HG02840 (cell line): ENCODE results near the gene NDUFAF8.

Experiments used
- ATAC-seq: cut with Tn5 transposase; IDR thresholded peaks from one replicate; pipeline ENCODE4 v1.9.1; 2021; ENCODE audit warnings: mild to moderate bottlenecking, moderate library complexity, moderate number of reproducible peaks; ENCODE audit not compliant: unreplicated experiment, low FRiP score

The NDUFAF8 gene

GRCh38 chr17:81200201-81200600 lies 38.9 kb upstream of the NDUFAF8 start:
- ATAC-seq: no peak

DNA sequence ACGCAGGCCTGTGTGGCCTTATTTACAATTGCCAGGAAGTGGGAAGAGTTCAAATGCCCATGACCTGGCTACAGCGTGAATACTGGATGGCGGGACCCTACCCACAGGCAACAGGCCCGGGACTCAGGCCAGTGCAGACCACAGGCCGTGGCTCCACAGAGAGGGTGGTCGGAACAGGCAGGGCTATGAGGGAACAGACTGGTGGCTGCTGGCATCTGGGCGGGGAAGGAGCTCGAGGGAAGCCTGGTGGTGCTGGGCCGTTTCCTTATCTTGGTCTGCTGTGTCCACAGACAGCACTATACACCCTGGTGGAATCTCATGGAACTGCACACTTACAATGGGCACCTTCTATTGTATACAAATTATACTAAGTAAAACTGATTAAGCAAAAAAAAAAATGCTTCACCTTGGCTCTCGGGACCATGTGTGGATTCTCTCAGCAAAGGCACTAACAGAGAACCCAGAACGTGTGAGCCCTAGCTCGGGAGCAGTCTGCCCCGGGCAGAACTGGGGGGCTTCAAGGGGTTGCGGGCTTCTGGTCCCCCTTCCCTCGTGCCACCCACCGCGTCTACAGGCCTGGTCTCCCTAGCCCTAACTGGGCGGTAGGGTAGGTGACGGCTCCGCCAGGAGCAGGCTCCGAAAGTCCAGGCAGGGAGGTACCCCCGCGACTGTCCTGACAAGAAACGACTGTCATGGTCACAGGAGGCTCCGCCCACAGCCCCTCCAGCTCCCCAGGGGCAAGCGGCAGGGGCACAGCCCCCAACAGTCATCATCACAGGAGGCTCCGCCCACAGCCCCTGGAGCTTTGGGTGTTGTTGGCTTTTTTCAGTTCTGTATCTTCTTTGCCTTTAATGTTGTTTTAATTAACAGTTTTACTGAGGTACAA lies 38.2 kb upstream of the NDUFAF8 start:
- ATAC-seq: no peak

GRCh38 chr17:81202318-81202717 lies 36.8 kb upstream of the NDUFAF8 start:
- no peak for ATAC-seq

DNA sequence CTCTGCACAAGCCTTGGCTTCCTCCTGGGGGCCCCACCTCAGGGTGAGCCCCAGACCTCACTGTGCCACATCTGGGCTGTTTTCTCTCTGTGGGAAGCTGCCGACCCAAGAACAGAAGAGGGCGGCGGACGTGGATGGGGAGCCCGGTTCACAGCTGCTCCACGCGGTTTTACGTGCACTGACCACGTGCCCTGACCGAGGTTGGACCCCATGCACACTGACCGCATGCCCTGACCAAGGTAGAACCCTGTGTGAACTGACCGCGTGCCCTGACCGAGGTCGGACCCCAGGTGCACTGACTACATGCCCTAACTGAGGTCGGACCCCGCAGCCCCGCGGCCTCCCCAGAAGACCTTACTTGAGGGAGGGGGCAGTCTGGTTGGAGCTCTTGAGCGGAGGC lies 36.0 kb upstream of the NDUFAF8 start:
- no peak for ATAC-seq

GRCh38 chr17:81204578-81204977 lies 34.5 kb upstream of the NDUFAF8 start:
- ATAC-seq: no peak

DNA sequence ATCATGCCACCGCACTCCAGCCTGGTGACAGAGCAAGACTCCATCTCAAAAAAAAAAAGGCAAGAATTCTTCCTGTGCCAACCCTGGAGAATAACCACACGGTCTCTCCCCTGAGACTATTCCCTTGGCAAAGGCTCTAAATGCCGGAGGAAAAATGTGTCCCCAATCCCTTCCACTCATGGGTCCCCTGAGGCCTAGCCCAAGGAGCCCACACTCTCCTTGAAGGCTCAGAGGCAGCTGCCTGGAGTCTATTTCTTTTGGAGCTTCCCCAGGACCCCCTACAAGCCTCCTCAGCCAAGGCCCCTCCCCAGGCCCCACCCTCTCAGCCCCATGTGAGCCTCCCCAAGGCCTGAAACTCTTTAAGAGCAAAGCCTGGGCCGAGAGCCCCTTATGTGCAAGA lies 33.0 kb upstream of the NDUFAF8 start:
- no peak for ATAC-seq

DNA sequence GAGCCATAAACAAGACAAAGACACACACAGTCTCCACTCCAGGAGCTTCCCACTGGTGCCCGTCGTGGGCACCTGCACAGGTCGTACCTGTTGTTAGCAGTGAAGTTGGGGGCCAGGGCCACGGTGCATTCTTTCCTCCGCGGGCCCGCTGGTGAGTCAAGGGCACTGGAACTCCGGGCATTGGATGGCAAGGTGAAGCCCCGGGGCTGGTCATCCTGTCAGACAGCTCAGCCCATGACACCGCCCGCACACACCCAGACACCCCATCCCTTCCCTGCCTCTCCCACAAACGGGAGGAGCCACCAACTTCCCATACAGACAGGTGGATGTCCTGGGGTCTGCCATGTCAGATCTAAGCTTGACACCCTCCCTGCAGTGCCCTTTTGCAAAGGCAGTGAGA lies 32.5 kb upstream of the NDUFAF8 start:
- no peak for ATAC-seq

- no peak for ATAC-seq
Measured at GRCh38 chr17:81207610-81208581, 31.2 kb upstream of the NDUFAF8 start.

DNA sequence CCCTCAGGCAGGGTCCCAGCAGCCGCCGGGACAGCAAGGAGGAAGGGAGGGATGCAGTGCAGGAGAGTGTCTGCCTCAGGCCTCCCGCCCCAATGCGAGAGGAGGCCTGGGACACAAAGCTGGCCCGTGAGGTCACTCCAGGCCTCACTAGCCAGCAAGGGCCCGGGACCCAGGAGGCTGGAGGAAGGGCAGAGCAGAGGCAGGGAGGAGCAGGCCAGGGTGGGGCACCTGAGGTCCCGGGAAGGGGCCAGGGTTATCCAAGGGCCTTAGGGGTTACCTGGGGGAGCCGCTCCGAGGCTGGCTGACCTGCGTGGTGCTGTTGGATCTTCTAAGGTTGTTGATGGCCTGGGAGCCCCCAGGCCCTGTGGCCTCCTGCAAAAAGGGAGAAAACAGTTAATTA lies 30.5 kb upstream of the NDUFAF8 start:
- no peak for ATAC-seq

DNA sequence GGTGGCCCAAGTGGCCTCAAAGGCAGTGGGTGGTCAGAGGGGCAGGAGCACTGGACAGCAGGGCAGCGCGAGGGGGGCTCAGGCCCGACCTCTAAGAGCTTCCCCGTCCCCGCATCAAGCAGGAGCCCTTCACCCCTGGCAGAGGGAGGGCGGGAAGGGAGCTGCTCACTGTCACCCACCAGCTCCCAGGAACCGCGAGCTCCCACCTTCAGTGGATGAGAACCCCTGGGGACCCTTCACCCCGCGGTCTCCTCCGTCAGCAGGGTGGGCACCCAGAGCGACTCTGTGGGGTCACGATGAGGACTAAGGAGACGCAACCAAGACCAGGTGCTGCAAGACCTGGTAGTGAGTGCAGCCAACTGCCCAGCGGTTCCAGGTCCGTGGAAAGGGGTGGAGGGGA lies 30.0 kb upstream of the NDUFAF8 start:
- ATAC-seq: no peak

- no peak for ATAC-seq
Measured at GRCh38 chr17:81210466-81210865, 28.7 kb upstream of the NDUFAF8 start.

- no peak for ATAC-seq
Measured at GRCh38 chr17:81210868-81211267, 28.2 kb upstream of the NDUFAF8 start.

- no peak for ATAC-seq
Measured at GRCh38 chr17:81212365-81212764, 26.8 kb upstream of the NDUFAF8 start.

- ATAC-seq: no peak
Measured at GRCh38 chr17:81213978-81214377, 25.1 kb upstream of the NDUFAF8 start.

GRCh38 chr17:81217491-81217890 lies 21.6 kb upstream of the NDUFAF8 start:
- ATAC-seq: no peak

DNA sequence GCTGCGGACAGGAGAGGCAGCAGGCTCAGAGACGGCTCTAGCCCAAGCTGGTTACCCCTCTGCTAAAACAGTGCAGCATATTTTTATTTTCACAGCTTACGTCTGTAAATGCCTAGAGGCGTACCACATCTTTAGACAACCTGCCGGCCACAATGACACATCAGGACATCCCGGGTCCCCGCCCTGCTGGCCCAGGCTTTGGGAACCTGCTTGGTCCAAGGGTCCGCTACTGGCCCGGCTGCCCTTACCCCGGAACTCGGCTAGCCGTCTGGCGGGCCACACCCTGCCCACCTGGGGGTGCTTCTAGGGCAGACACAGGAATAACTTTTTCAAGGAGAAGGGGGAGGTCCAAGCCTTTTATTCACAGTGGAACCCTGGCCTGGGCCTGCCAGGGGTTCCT lies 20.7 kb upstream of the NDUFAF8 start:
- no peak for ATAC-seq

DNA sequence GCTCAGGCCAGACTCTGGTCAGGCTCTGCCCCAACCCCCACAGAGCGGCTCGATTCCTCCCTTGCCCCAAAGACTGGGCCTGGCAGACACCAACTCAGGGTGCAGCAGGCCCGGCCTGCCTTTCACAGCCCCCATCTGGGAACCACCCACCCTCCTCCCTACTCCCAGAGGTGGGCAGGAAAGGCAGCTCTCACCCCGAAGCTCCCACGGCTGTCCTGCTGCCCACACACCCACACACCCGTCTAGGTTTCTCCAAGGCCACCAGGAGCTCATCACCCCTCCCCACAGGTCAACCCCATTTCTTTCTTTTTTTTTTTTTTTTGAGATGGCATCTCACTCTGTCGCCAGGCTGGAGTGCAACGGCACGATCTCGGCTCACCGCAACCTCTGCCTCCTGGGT lies 20.1 kb upstream of the NDUFAF8 start:
- no peak for ATAC-seq

- ATAC-seq: no peak
Measured at GRCh38 chr17:81219476-81220180, 19.5 kb upstream of the NDUFAF8 start.

DNA sequence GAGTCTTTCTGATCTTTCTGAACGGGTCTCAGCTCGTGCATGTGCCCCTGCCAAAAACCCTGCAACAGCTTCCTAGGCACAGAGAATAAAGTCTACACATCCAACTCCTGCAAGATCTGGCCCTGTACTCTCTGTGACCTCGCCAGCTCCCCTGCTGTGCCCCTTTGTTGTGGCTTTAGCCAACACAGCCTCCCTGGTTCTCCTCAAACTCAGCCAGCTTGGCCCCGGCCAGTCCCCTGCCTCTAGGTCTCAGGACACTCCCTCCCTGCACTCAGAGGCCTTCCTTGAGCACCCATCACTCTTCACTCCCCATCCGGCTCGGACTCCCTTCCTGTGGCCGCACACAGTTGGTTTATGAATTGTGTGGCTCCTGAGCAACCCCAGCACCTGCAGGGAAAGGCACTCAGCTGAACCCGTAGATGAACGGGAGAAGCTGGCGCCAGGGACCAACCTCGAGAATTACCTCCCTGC lies 17.7 kb upstream of the NDUFAF8 start:
- no peak for ATAC-seq

DNA sequence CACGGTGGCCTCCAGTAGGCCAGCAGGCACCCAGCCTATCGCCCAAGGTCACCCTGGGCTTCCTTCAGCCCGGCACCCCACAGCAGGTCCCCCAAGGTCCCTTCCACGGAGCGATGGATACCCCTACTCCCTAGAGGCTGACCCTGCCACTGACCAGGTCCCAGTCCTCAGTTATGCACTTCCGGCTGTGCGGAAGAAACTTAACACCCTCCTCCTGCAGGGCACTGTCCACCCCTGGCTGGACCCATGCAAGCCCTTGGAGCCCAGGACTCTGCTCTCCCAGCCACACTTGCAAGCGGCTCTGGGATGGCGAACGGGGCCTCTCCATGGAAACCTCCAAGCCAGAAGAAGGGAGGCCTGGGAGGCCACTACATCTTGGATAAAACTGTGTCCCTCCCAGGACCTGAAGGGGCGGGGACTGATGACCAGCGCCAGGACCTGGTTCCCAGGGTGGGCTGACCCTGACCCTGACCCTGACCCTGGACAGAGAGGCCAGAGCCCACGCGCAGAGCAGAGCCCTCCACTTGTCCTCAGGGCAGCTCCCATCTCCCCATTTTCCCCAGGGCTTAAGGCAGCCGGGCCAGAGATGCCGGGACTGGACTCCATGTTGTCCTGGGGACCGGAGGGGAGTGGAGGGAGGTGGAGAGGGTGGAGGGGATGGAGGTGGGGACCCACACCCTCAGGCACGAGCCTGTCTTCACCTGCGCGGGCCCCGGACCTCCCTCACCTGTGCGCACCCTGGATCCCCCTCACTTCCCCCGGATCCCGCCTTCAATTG lies 17.1 kb upstream of the NDUFAF8 start:
- ATAC-seq: no peak
